GM12864 (cell line): ENCODE data around the gene AGPAT1.

Experiments used
- DNase-seq: peaks from one replicate; pipeline ENCODE4 v3.0.0-alpha.2; 2011; ENCODE audit warnings: low read depth
- H3K4me3 ChIP-seq: 2 replicates; pipeline ENCODE4 v1.5.1; 2011; ENCODE audit warnings: mild to moderate bottlenecking, low read depth, low read length, control low read depth
- TF ChIP-seq, protein P1 (sequence below): IDR thresholded peaks from 2 replicates; pipeline ENCODE4 v1.5.1; 2011; ENCODE audit warnings: low read depth, mild to moderate bottlenecking, moderate library complexity, low read length, control low read depth, inconsistent platforms; ENCODE audit errors: missing control alignments

The AGPAT1 gene

GRCh38 chr6:32198866-32199265, 23.0 kb upstream of the AGPAT1 start:
- H3K4me3 ChIP-seq, result no peak overlapping the region
- no peak for DNase-seq
- TF ChIP-seq, protein P1, sequence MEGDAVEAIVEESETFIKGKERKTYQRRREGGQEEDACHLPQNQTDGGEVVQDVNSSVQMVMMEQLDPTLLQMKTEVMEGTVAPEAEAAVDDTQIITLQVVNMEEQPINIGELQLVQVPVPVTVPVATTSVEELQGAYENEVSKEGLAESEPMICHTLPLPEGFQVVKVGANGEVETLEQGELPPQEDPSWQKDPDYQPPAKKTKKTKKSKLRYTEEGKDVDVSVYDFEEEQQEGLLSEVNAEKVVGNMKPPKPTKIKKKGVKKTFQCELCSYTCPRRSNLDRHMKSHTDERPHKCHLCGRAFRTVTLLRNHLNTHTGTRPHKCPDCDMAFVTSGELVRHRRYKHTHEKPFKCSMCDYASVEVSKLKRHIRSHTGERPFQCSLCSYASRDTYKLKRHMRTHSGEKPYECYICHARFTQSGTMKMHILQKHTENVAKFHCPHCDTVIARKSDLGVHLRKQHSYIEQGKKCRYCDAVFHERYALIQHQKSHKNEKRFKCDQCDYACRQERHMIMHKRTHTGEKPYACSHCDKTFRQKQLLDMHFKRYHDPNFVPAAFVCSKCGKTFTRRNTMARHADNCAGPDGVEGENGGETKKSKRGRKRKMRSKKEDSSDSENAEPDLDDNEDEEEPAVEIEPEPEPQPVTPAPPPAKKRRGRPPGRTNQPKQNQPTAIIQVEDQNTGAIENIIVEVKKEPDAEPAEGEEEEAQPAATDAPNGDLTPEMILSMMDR, result no peak

GRCh38 chr6:32198345-32198696, 22.4 kb upstream of the AGPAT1 start:
- no peak overlapping the region for H3K4me3 ChIP-seq
- TF ChIP-seq, protein P1, result no peak
- no peak for DNase-seq

GRCh38 chr6:32196682-32197616, 21.1 kb upstream of the AGPAT1 start:
- H3K4me3 ChIP-seq, result peak overlapping the region; percentile 83
- DNase-seq, result no peak
- TF ChIP-seq, protein P1, result peak; percentile 18

- TF ChIP-seq, protein P1, result no peak
- no peak for DNase-seq
- H3K4me3 ChIP-seq, result peak overlapping the region; percentile 83
Measured at GRCh38 chr6:32195902-32196681, 20.2 kb upstream of the AGPAT1 start.

DNA sequence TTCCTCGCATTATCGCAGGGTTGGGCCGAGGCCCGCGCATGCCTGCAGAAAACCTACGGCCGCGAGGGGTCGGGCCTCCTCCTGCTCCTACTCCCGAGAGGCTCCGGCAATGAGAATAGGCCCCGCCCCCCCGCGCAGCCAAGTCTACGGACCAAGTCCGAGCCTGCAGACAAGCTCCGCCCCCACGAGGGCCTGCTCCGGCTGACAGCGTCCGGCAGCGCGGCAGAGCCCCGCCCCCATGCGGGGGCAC, 19.7 kb upstream of the AGPAT1 start:
- peak overlapping the region; percentile 83 for H3K4me3 ChIP-seq
- TF ChIP-seq, protein P1, result peak; percentile 27
- peak; percentile 98 for DNase-seq

- peak overlapping the region; percentile 61 for H3K4me3 ChIP-seq
- TF ChIP-seq, protein P1, result peak; percentile 67
- no peak for DNase-seq
Measured at GRCh38 chr6:32194825-32195651, 19.2 kb upstream of the AGPAT1 start.
